Measurements from ENCODE around the gene BMP8A.

DNA sequence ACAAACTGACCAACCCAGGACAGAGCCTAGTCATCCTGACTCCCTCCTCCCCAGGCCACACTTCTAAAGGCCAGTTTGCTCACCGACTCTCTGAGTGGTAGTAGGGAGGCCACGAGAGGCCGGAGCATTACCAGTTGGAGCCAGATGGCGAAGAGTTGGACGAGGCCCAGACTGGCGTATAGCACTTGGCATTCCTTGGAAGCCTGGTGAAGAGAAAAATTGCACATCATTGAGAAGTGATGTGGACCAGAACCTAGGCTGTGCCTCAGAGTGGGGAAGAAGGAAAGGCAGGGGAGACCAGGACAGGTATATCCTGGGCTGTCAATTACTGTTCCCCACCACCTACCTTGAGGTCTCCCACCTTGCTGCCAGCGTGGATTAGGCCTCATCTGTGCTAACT is 72.9 kb downstream of the BMP8A start:
- TF ChIP-seq, protein P1, sequence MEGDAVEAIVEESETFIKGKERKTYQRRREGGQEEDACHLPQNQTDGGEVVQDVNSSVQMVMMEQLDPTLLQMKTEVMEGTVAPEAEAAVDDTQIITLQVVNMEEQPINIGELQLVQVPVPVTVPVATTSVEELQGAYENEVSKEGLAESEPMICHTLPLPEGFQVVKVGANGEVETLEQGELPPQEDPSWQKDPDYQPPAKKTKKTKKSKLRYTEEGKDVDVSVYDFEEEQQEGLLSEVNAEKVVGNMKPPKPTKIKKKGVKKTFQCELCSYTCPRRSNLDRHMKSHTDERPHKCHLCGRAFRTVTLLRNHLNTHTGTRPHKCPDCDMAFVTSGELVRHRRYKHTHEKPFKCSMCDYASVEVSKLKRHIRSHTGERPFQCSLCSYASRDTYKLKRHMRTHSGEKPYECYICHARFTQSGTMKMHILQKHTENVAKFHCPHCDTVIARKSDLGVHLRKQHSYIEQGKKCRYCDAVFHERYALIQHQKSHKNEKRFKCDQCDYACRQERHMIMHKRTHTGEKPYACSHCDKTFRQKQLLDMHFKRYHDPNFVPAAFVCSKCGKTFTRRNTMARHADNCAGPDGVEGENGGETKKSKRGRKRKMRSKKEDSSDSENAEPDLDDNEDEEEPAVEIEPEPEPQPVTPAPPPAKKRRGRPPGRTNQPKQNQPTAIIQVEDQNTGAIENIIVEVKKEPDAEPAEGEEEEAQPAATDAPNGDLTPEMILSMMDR (IDR thresholded peaks at IDR 0.05), result no peak
- no peak for TF ChIP-seq POLR2AphosphoS5 (IDR thresholded peaks at IDR 0.05)
- no peak for TF ChIP-seq POLR2A (IDR thresholded peaks at IDR 0.05)
